HL-60 (cell line): ENCODE results near the gene ABHD10.

Experiments used
- DNase-seq, 2 experiments: peaks; one replicate each; pipeline ENCODE4 v3.0.0-alpha.2; 2010 to 2020; ENCODE audit warnings: low read depth in 1 of 2, low spot score in 1 of 2
- H3K27ac ChIP-seq: fragments of 250-450 bp; sonication (Bioruptor Pico); replicated peaks from 2 replicates; pipeline ENCODE4 v1.5.1; 2020; ENCODE audit warnings: mild to moderate bottlenecking, moderate library complexity
- H3K27me3 ChIP-seq: fragments of 250-450 bp; sonication (Bioruptor Pico); 2 replicates; pipeline ENCODE4 v1.5.1; 2021; ENCODE audit warnings: mild to moderate bottlenecking, moderate library complexity; ENCODE audit not compliant: insufficient read depth, poor library complexity, severe bottlenecking
- H3K4me3 ChIP-seq: replicated peaks from 2 replicates; pipeline ENCODE4 v1.5.1; 2011; ENCODE audit warnings: mild to moderate bottlenecking, control low read depth, low read length; ENCODE audit not compliant: insufficient read depth
- GABPA ChIP-seq: IDR thresholded peaks from 2 replicates; pipeline ENCODE4 v1.6.1; 2012; ENCODE audit warnings: low read depth
- POLR2AphosphoS5 ChIP-seq: IDR thresholded peaks from 2 replicates; pipeline ENCODE4 v1.6.1; 2012; ENCODE audit warnings: low read depth
- REST ChIP-seq: IDR thresholded peaks from 2 replicates; pipeline ENCODE4 v1.6.1; 2012; ENCODE audit warnings: low read depth; ENCODE audit not compliant: insufficient replicate concordance
- SPI1 ChIP-seq: IDR thresholded peaks from 2 replicates; pipeline ENCODE4 v1.6.1; 2012; ENCODE audit warnings: low read depth, mild to moderate bottlenecking, borderline replicate concordance
- TF ChIP-seq, protein P1 (sequence below): IDR thresholded peaks from one replicate; pipeline ENCODE4 v1.5.1; 2011; ENCODE audit warnings: low read length, control low read depth, inconsistent platforms; ENCODE audit not compliant: insufficient read depth

ABHD10 gene

DNA sequence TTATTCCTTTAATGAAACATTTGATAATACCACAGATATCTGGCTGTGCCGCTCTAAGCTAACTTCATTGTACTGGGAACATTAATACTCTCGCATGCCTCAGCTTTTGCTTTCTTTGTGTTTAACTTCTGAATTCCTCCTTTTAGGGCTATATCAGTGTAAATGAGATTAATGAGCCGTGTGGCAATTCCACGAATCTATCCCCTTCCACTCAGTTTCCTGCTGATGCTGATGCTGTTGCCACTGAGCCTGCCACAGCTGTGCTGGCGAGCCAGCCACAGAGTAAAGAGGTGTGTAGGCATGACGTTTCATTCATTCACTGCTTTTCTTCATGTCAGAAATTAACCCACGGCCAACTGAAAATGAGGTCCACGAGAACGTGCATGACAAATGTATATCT, 30.0 kb upstream of the ABHD10 start:
- Histone ChIP-seq H3K27me3 (peaks cover 2% of the 10 kb centered on the region), H3K4me3 (no peak overlapping the region), H3K27ac (no peak overlapping the region)
- TF ChIP-seq, protein P1, sequence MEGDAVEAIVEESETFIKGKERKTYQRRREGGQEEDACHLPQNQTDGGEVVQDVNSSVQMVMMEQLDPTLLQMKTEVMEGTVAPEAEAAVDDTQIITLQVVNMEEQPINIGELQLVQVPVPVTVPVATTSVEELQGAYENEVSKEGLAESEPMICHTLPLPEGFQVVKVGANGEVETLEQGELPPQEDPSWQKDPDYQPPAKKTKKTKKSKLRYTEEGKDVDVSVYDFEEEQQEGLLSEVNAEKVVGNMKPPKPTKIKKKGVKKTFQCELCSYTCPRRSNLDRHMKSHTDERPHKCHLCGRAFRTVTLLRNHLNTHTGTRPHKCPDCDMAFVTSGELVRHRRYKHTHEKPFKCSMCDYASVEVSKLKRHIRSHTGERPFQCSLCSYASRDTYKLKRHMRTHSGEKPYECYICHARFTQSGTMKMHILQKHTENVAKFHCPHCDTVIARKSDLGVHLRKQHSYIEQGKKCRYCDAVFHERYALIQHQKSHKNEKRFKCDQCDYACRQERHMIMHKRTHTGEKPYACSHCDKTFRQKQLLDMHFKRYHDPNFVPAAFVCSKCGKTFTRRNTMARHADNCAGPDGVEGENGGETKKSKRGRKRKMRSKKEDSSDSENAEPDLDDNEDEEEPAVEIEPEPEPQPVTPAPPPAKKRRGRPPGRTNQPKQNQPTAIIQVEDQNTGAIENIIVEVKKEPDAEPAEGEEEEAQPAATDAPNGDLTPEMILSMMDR: no peak
- TF ChIP-seq REST (no peak), GABPA (no peak), SPI1 (no peak), POLR2AphosphoS5 (no peak)
- no peak for DNase-seq

GRCh38 chr3:111949712-111950111, 29.1 kb upstream of the ABHD10 start:
- TF ChIP-seq, protein P1: no peak
- TF ChIP-seq POLR2AphosphoS5: no peak
- TF ChIP-seq GABPA: no peak
- TF ChIP-seq REST: no peak
- TF ChIP-seq SPI1: no peak
- Histone ChIP-seq H3K27me3 (peaks cover 2% of the 10 kb centered on the region), H3K27ac (no peak overlapping the region), H3K4me3 (no peak overlapping the region)
- no peak for DNase-seq

GRCh38 chr3:111951032-111951431, 27.8 kb upstream of the ABHD10 start:
- Histone ChIP-seq H3K27me3 (peaks cover 2% of the 10 kb centered on the region), H3K27ac (no peak overlapping the region)
- TF ChIP-seq, protein P1: no peak
- TF ChIP-seq POLR2AphosphoS5 (no peak), REST (peak; percentile 30), SPI1 (no peak)

More at GRCh38 chr3:111951032-111951431, 27.8 kb upstream of the ABHD10 start:
- no peak for DNase-seq
- H3K4me3 ChIP-seq: no peak overlapping the region
